ENCODE results near the gene L3MBTL4.
"Not testable (repeated sequence)": the region's sequence is repeated elsewhere in the genome, so short reads cannot be mapped to it uniquely, and the experiment has no call there.

L3MBTL4 gene

GRCh38 chr18:6414723-6415417 lies at the start of gene L3MBTL4:
TSS of gene L3MBTL4 (minus strand) at chr18:6414911. CDS start at chr18:6311625, 103,286 bp downstream.
- DNase-seq: no peak

- DNase-seq: no peak
Observed at GRCh38 chr18:6452194-6452593, 37.5 kb upstream of the L3MBTL4 start.

- no peak for DNase-seq
Observed at GRCh38 chr18:6449213-6449612, 34.5 kb upstream of the L3MBTL4 start.

GRCh38 chr18:6444466-6445228 lies 29.9 kb upstream of the L3MBTL4 start:
- no peak for DNase-seq

- DNase-seq: no peak
Observed at GRCh38 chr18:6441200-6441599, 26.5 kb upstream of the L3MBTL4 start.

GRCh38 chr18:6437937-6438818 lies 23.5 kb upstream of the L3MBTL4 start:
- no peak for DNase-seq

- no peak for DNase-seq
Observed at GRCh38 chr18:6435731-6436130, 21.0 kb upstream of the L3MBTL4 start.

GRCh38 chr18:6434987-6435709 lies 20.4 kb upstream of the L3MBTL4 start:
- no peak for DNase-seq

GRCh38 chr18:6434481-6434880 lies 19.8 kb upstream of the L3MBTL4 start:
- DNase-seq: no peak

- DNase-seq: no peak
Observed at GRCh38 chr18:6431659-6432318, 17.1 kb upstream of the L3MBTL4 start.

GRCh38 chr18:6428851-6429395 lies 14.2 kb upstream of the L3MBTL4 start:
- DNase-seq: no peak

GRCh38 chr18:6427286-6427685 lies 12.6 kb upstream of the L3MBTL4 start:
- DNase-seq: no peak

GRCh38 chr18:6423289-6423688 lies 8.6 kb upstream of the L3MBTL4 start:
- no peak for DNase-seq

- DNase-seq: no peak
Observed at GRCh38 chr18:6414118-6414722, 491 bp downstream of the L3MBTL4 start.

GRCh38 chr18:6413579-6414117 lies 1.1 kb downstream of the L3MBTL4 start:
- DNase-seq: no peak

GRCh38 chr18:6412933-6413472 lies 1.7 kb downstream of the L3MBTL4 start:
- no peak for DNase-seq

- no peak for DNase-seq
Observed at GRCh38 chr18:6411382-6411781, 3.3 kb downstream of the L3MBTL4 start.

GRCh38 chr18:6409933-6410332 lies 4.8 kb downstream of the L3MBTL4 start:
- no peak for DNase-seq

GRCh38 chr18:6408543-6408942 lies 6.2 kb downstream of the L3MBTL4 start:
- not testable (repeated sequence) for DNase-seq

- DNase-seq: no peak
Observed at GRCh38 chr18:6406910-6407470, 7.7 kb downstream of the L3MBTL4 start.
